HCT116 (cell line): ENCODE results near the gene HNRNPCL1. TPM values are rescaled to one million over a fixed set of nuclear protein-coding genes. Genes with fewer than 3 reads are reported as not detected.

Experiments used
- ATAC-seq: fragments of 200-7000 bp; cut with Tn5 transposase; 2 replicates; pipeline ENCODE4 v1.9.1; 2020; ENCODE audit warnings: mild to moderate bottlenecking, moderate library complexity
- BruUV-seq: library from RNA; stranded (reverse); fragments of 400-500 nt; replicated peaks from 2 replicates; lab custom pipeline; 2021; lab: Mats Ljungman, UMichigan
- CTCF ChIA-PET: fragments of 300-600 bp; sonication (Branson Sonifier 250); formaldehyde crosslinking; loops from one replicate; lab custom pipeline; 2021; ENCODE audit warnings: antibody characterized with exemption; lab: Charles Lee
- POLR2A ChIA-PET: fragments of 300-600, 350-600 bp; sonication (Branson Sonifier 250); formaldehyde crosslinking; loops from one replicate; lab custom pipeline; 2021; ENCODE audit warnings: antibody characterized with exemption; lab: Charles Lee
- RAD21 ChIA-PET, 2 experiments: fragments of 300-600 bp; sonication (Branson Sonifier 250); formaldehyde crosslinking; loops; one replicate each; lab custom pipeline; 2023; ENCODE audit warnings: low total read pairs in 2 of 2; ENCODE audit not compliant: uncharacterized antibody in 2 of 2, unreplicated experiment in 2 of 2, low non-redundant PET in 1 of 2; lab: Charles Lee
- DNase-seq: peaks from one replicate; pipeline ENCODE4 v3.0.0-alpha.2; 2010; ENCODE audit warnings: low read depth, low spot score
- H2AFZ ChIP-seq: fragments of 200-600 bp; shearing (Covaris generic), sonication (generic); 2 replicates; pipeline ENCODE4 v1.6.1; 2017; ENCODE audit warnings: low read depth, mixed run types, mixed read lengths, antibody characterized with exemption, low read length; ENCODE audit not compliant: poor library complexity, severe bottlenecking
- H3K27ac ChIP-seq: 2 replicates; pipeline ENCODE4 v1.5.1; 2012; ENCODE audit warnings: low read depth, low read length
- H3K27me3 ChIP-seq: fragments of 200-600 bp; sonication (generic); 2 replicates; pipeline ENCODE4 v1.6.1; 2016; ENCODE audit warnings: mixed run types, low read length, mixed read lengths; ENCODE audit not compliant: insufficient read depth
- H3K36me3 ChIP-seq, 2 experiments: fragments of 200-500 bp in 1 of 2; fragments of 200-600 bp in 1 of 2; sonication (Bioruptor generic) in 1 of 2; sonication (generic) in 1 of 2; 2 replicates each; pipeline versions ENCODE4 v1.5.1 to v1.6.1; 2014 to 2016; ENCODE audit warnings: low read length in 2 of 2, inconsistent platforms in 1 of 2, mixed read lengths in 1 of 2, mixed run types in 1 of 2; ENCODE audit not compliant: insufficient read depth in 2 of 2, control insufficient read depth in 1 of 2
- H3K4me1 ChIP-seq, 2 experiments: fragments of 200-600 bp in 1 of 2; sonication (generic) in 1 of 2; 2 replicates each; pipeline versions ENCODE4 v1.5.1 to v1.6.1; 2012 to 2017; ENCODE audit warnings: low read length in 2 of 2, inconsistent platforms in 1 of 2, mild to moderate bottlenecking in 1 of 2, mixed read lengths in 1 of 2, mixed run types in 1 of 2, moderate library complexity in 1 of 2; ENCODE audit not compliant: insufficient read depth in 2 of 2, control insufficient read depth in 1 of 2
- H3K4me2 ChIP-seq: fragments of 200-600 bp; sonication (generic); 2 replicates; pipeline ENCODE4 v1.6.1; 2017; ENCODE audit warnings: mixed run types, low read length, mixed read lengths
- H3K4me3 ChIP-seq, 2 experiments: fragments of 200-600 bp in 1 of 2; sonication (generic) in 1 of 2; replicated peaks in 1 of 2; 2 replicates each; pipeline ENCODE4 v1.5.1; 2011 to 2016; ENCODE audit warnings: low read length in 2 of 2, control low read depth in 1 of 2, low read depth in 1 of 2, mild to moderate bottlenecking in 1 of 2, mixed read lengths in 1 of 2, mixed run types in 1 of 2
- H3K79me2 ChIP-seq: fragments of 200-600 bp; sonication (generic); 2 replicates; pipeline ENCODE4 v1.6.1; 2017; ENCODE audit warnings: mild to moderate bottlenecking, mixed run types, low read length, moderate library complexity, mixed read lengths; ENCODE audit not compliant: insufficient read depth
- H3K9ac ChIP-seq: fragments of 200-600 bp; sonication (generic); 2 replicates; pipeline ENCODE4 v1.6.1; 2016; ENCODE audit warnings: low read length, mixed read lengths
- H3K9me2 ChIP-seq: fragments of 200-600 bp; sonication (generic), shearing (Covaris generic); 2 replicates; pipeline ENCODE4 v1.6.1; 2017; ENCODE audit warnings: mixed run types, mild to moderate bottlenecking, moderate library complexity; ENCODE audit not compliant: insufficient read depth
- H3K9me3 ChIP-seq, 2 experiments: fragments of 200-500 bp in 1 of 2; fragments of 200-600 bp in 1 of 2; sonication (Bioruptor generic) in 1 of 2; sonication (generic) in 1 of 2; 2 replicates each; pipeline ENCODE4 v1.6.1; 2014 to 2017; ENCODE audit warnings: low read length in 2 of 2, mixed read lengths in 2 of 2, inconsistent platforms in 1 of 2, low read depth in 1 of 2, mild to moderate bottlenecking in 1 of 2, mixed run types in 1 of 2, moderate library complexity in 1 of 2; ENCODE audit not compliant: control insufficient read depth in 1 of 2, insufficient read depth in 1 of 2
- H4K20me1 ChIP-seq: fragments of 200-600 bp; sonication (generic), shearing (Covaris generic); 2 replicates; pipeline ENCODE4 v1.6.1; 2017; ENCODE audit warnings: mixed run types, mild to moderate bottlenecking, moderate library complexity; ENCODE audit not compliant: insufficient read depth
- CBX3 ChIP-seq: IDR thresholded peaks from 2 replicates; pipeline ENCODE4 v1.6.1; 2012; ENCODE audit warnings: low read depth
- ELF1 ChIP-seq: IDR thresholded peaks from 2 replicates; pipeline ENCODE4 v1.6.1; 2012; ENCODE audit warnings: low read depth, borderline replicate concordance
- EZH2 ChIP-seq: fragments of 200-600 bp; sonication (generic); IDR thresholded peaks from 2 replicates; pipeline ENCODE4 v1.6.1; 2017; ENCODE audit warnings: antibody characterized with exemption, mixed run types
- EZH2phosphoT487 ChIP-seq: fragments of 200-600 bp; IDR thresholded peaks from 2 replicates; pipeline ENCODE4 v1.6.1; 2018; ENCODE audit warnings: antibody characterized with exemption, borderline replicate concordance
- POLR2AphosphoS5 ChIP-seq: IDR thresholded peaks from 2 replicates; pipeline ENCODE4 v1.6.1; 2011; ENCODE audit warnings: mild to moderate bottlenecking, low read depth, low read length, moderate library complexity
- RAD21 ChIP-seq: IDR thresholded peaks from 2 replicates; pipeline ENCODE4 v1.6.1; 2012; ENCODE audit warnings: low read depth, mild to moderate bottlenecking
- SP1 ChIP-seq: IDR thresholded peaks from 2 replicates; pipeline ENCODE4 v1.6.1; 2012; ENCODE audit warnings: low read depth
- SRF ChIP-seq: IDR thresholded peaks from 2 replicates; pipeline ENCODE4 v1.6.1; 2012; ENCODE audit warnings: low read depth
- TCF7L2 ChIP-seq: IDR thresholded peaks from 2 replicates; pipeline ENCODE4 v1.7.0; 2011; ENCODE audit warnings: borderline replicate concordance, inconsistent platforms; ENCODE audit not compliant: insufficient read depth, insufficient read length; ENCODE audit errors: extremely low read depth
- YY1 ChIP-seq: IDR thresholded peaks from 2 replicates; pipeline ENCODE4 v1.6.1; 2011; ENCODE audit warnings: low read length, low read depth, moderate library complexity, mild to moderate bottlenecking; ENCODE audit not compliant: insufficient replicate concordance; ENCODE audit errors: extremely low read depth
- ZNF274 ChIP-seq: fragments of 200-500 bp; sonication (Bioruptor generic); IDR thresholded peaks from 2 replicates; pipeline ENCODE4 v1.6.1; 2014; ENCODE audit warnings: mild to moderate bottlenecking, low read depth, low read length, inconsistent platforms
- intact Hi-C: fragments of 100-400 bp; cut with micrococcal nuclease; formaldehyde crosslinking; loops from 2 replicates; pipeline ENCODE4 v1.10.0; 2022
- total RNA-seq: library from RNA; stranded (reverse); gene quantifications from one replicate; pipeline ENCODE4 v1.2.1, GENCODE V29; 2021; ENCODE audit not compliant: unreplicated experiment
- TF ChIP-seq, protein P1 (sequence below): IDR thresholded peaks from 2 replicates; pipeline ENCODE4 v1.6.1; 2012; ENCODE audit warnings: low read depth
- TF ChIP-seq, protein P2 (sequence below): IDR thresholded peaks from 2 replicates; pipeline ENCODE4 v1.6.1; 2012
- TF ChIP-seq, protein P3 (sequence below): IDR thresholded peaks from 2 replicates; pipeline ENCODE4 v1.6.1; 2012
- TF ChIP-seq, protein P4 (sequence below), 3 experiments: fragments of 200-600 bp in 1 of 3; sonication (generic) in 1 of 3; IDR thresholded peaks in 2 of 3; conservative IDR thresholded peaks in 1 of 3; 2 replicates each; pipeline ENCODE4 v1.5.1; 2012 to 2017; ENCODE audit warnings: low read depth in 2 of 3, low read length in 2 of 3, antibody characterized with exemption in 1 of 3, borderline replicate concordance in 1 of 3, control low read depth in 1 of 3, mild to moderate bottlenecking in 1 of 3, mixed read lengths in 1 of 3, mixed run types in 1 of 3, moderate library complexity in 1 of 3; ENCODE audit not compliant: insufficient read depth in 1 of 3

Gene HNRNPCL1
- total RNA-seq, 1 experiment from 2014 or later = not detected

DNA sequence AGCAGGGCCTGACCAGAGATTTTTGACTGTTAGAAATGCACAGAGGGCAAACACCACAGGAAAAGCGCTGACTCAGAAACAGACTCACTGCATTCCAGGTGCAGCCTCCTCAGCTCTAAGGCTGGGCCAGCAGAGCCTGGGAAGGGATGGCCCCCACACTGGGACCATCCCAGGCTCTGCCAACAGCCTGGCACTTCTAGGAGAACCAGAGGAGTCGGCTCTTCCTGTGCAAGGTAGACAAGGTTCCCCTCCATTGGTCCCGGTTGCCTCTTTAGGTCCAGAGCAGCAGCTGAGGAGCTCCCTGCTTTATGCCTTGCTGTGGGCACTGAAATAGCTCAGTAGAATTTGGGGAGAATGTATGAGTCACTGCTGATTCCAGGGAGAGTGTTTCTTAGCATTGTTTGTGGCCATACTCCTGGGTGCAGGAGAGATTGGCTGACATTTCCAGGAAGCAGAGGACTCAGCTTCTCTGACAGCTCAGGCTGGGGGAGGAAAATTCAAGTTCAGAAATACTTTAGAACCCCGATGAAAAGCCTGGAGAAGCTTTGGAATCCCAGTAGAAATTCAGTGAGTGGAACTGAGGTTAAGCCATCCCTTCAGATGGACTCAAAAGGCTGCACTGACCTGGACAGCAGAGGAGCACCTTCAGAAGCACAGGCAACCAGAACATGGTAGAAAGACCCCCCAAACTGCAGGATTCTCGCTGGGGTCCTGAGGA lies 37.7 kb downstream of the HNRNPCL1 start:
- ChIA-PET RAD21 (no interaction called here), CTCF (no interaction called here), POLR2A (no interaction called here)
- intact Hi-C loops = no loop called here
- H3K9me3 ChIP-seq = no peaks in the 10 kb centered on the region
- no peak overlapping the region for H3K4me2 ChIP-seq
- no peaks in the 10 kb centered on the region for H4K20me1 ChIP-seq
- no peak overlapping the region for H3K9ac ChIP-seq
- TF ChIP-seq, protein P1, sequence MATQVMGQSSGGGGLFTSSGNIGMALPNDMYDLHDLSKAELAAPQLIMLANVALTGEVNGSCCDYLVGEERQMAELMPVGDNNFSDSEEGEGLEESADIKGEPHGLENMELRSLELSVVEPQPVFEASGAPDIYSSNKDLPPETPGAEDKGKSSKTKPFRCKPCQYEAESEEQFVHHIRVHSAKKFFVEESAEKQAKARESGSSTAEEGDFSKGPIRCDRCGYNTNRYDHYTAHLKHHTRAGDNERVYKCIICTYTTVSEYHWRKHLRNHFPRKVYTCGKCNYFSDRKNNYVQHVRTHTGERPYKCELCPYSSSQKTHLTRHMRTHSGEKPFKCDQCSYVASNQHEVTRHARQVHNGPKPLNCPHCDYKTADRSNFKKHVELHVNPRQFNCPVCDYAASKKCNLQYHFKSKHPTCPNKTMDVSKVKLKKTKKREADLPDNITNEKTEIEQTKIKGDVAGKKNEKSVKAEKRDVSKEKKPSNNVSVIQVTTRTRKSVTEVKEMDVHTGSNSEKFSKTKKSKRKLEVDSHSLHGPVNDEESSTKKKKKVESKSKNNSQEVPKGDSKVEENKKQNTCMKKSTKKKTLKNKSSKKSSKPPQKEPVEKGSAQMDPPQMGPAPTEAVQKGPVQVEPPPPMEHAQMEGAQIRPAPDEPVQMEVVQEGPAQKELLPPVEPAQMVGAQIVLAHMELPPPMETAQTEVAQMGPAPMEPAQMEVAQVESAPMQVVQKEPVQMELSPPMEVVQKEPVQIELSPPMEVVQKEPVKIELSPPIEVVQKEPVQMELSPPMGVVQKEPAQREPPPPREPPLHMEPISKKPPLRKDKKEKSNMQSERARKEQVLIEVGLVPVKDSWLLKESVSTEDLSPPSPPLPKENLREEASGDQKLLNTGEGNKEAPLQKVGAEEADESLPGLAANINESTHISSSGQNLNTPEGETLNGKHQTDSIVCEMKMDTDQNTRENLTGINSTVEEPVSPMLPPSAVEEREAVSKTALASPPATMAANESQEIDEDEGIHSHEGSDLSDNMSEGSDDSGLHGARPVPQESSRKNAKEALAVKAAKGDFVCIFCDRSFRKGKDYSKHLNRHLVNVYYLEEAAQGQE = no peak
- TF ChIP-seq YY1 (no peak), SP1 (no peak), ZNF274 (no peak), CBX3 (no peak), POLR2AphosphoS5 (no peak), SRF (no peak), EZH2 (no peak), TCF7L2 (no peak), ELF1 (no peak), RAD21 (no peak), EZH2phosphoT487 (no peak)
- TF ChIP-seq, protein P2, sequence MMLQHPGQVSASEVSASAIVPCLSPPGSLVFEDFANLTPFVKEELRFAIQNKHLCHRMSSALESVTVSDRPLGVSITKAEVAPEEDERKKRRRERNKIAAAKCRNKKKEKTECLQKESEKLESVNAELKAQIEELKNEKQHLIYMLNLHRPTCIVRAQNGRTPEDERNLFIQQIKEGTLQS = no peak
- TF ChIP-seq, protein P3, sequence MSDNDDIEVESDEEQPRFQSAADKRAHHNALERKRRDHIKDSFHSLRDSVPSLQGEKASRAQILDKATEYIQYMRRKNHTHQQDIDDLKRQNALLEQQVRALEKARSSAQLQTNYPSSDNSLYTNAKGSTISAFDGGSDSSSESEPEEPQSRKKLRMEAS = no peak
- TF ChIP-seq, protein P4, sequence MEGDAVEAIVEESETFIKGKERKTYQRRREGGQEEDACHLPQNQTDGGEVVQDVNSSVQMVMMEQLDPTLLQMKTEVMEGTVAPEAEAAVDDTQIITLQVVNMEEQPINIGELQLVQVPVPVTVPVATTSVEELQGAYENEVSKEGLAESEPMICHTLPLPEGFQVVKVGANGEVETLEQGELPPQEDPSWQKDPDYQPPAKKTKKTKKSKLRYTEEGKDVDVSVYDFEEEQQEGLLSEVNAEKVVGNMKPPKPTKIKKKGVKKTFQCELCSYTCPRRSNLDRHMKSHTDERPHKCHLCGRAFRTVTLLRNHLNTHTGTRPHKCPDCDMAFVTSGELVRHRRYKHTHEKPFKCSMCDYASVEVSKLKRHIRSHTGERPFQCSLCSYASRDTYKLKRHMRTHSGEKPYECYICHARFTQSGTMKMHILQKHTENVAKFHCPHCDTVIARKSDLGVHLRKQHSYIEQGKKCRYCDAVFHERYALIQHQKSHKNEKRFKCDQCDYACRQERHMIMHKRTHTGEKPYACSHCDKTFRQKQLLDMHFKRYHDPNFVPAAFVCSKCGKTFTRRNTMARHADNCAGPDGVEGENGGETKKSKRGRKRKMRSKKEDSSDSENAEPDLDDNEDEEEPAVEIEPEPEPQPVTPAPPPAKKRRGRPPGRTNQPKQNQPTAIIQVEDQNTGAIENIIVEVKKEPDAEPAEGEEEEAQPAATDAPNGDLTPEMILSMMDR (IDR thresholded peaks at IDR 0.05 in 2 of 3, conservative IDR thresholded peaks at IDR 0.05 in 1 of 3; ENCODE audit: borderline replicate concordance in 1 of 3, insufficient read depth in 1 of 3, low read depth in 2 of 3, low read length in 2 of 3) = no peak
- H3K9me2 ChIP-seq = no peaks in the 10 kb centered on the region
- no peaks in the 10 kb centered on the region for H3K79me2 ChIP-seq
- H3K27me3 ChIP-seq = 0 out of 2 replicates have a peak, but pooled peaks cover 7% of the 10 kb centered on the region
- BruUV-seq = no TSS peak
- H2AFZ ChIP-seq = no peak overlapping the region
- H3K4me3 ChIP-seq = no peak overlapping the region
- ATAC-seq (peak; percentile 47), DNase-seq (no peak)
- no peaks in the 10 kb centered on the region for H3K36me3 ChIP-seq
- H3K27ac ChIP-seq = no peak overlapping the region
- H3K4me1 ChIP-seq = no peaks in the 10 kb centered on the region
